ENCODE data around the gene PPP2R5C. TPM values are rescaled to one million over a fixed set of nuclear protein-coding genes. Genes with fewer than 3 reads are reported as not detected.

The PPP2R5C gene
- total and polyA plus RNA-seq, 2 of the 8 experiments (the other 6 are each of a cell fraction or from before 2014, with no cell fraction given) = 49.6 to 95.9 TPM

DNA sequence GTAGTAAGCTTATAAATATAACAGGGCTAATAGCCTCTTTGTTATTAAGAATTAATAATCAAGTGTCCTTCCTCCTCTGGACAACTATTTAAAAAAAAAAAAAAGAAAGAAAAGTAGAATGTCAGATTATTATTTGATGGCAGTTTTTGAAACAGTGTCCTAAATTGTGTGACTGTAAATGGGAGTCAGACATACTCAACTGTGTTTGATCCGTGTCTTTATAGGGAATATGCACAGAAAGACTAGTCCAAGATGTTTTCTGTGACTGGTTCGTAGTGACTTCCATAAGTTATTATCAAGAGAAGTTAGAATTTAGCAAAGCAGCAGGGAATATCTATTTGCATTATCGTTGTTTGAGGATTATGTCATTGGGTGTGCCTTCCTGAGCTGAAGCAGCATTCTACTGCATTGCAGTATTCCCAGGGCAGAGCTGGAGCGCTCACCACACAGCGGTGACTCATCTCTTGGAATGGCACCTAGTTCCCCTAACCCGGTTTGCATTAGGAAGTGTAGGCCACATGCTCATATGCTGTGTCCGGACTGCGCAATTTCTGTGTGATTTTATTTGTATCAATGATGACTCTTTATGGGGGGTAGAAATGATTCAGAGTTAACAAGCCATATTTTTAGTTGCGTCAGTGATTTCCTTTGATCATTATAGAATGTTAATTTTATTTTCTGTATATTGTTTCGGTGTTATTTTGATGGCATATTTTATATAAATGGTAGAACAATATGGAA is 210.8 kb downstream of the PPP2R5C start:
- Histone ChIP-seq H2AFZ (ENCODE audit: low read length) (no peak overlapping the region), H4K20me1 (replicated peaks in 1 of 2; ENCODE audit: control insufficient read depth in 1 of 2, insufficient read depth in 2 of 2, low read length in 2 of 2) (peaks cover 2 to 17% of the 10 kb centered on the region in 2 experiments)
- no peak for DNase-seq (ENCODE audit: low read depth in 1 of 2, low spot score in 2 of 2)

More for the DNA sequence above, 210.8 kb downstream of the PPP2R5C start:
- H3K4ac ChIP-seq (replicated peaks; ENCODE audit: insufficient read length, low read depth, low read length) = no peak overlapping the region
- peaks cover 31 to 80% of the 10 kb centered on the region in 2 experiments for H3K79me2 ChIP-seq (ENCODE audit: control insufficient read depth in 1 of 2, insufficient read depth in 2 of 2, low read length in 2 of 2)
- H3K4me1 ChIP-seq (replicated peaks in 1 of 4; ENCODE audit: control insufficient read depth in 3 of 4, insufficient read depth in 4 of 4, low read length in 3 of 4) = no peaks in the 10 kb centered on the region
- POLR2A ChIA-PET (ENCODE audit: partially characterized antibody) = interaction anchor here (1.3 kb wide), 2 partner anchors 8 to 11 kb away, joined by 3 to 5 read pairs; partner anchors contain the start of gene DYNC1H1
- no peak overlapping the region for H3K56ac ChIP-seq (replicated peaks; ENCODE audit: insufficient read length, low read depth, low read length)
- H4K8ac ChIP-seq (ENCODE audit: extremely low read depth, insufficient read depth, low read length) = no peak overlapping the region
- H3K4me2 ChIP-seq (ENCODE audit: insufficient read depth in 1 of 2, low read depth in 2 of 2, low read length in 2 of 2) = no peak overlapping the region
- H3K23ac ChIP-seq (ENCODE audit: insufficient read length) = no peak overlapping the region
- H2BK15ac ChIP-seq (ENCODE audit: low read length) = no peak overlapping the region
- H3K79me1 ChIP-seq (ENCODE audit: low read depth, low read length) = peaks cover 13% of the 10 kb centered on the region
- no peaks in the 10 kb centered on the region for H3K9me3 ChIP-seq (ENCODE audit: insufficient read depth in 2 of 2, low read depth in 1 of 2, low read length in 1 of 2)
- WGBS, 2 experiments (ENCODE audit: extremely low coverage in 1 of 2, insufficient coverage in 1 of 2, insufficient read length in 1 of 2, insufficient replicate concordance in 2 of 2, low coverage in 1 of 2, low lambda C conversion rate in 2 of 2, missing lambda C conversion rate in 1 of 2) = 88% methylated on average over 10 of the region's 10 CpGs; no CpG with 5 or more reads in 1 of the 2 experiments
- no peaks in the 10 kb centered on the region for H3K23me2 ChIP-seq (ENCODE audit: low read depth, low read length)
- H3K36me3 ChIP-seq (ENCODE audit: control insufficient read depth in 2 of 4, insufficient read depth in 4 of 4, low read length in 3 of 4) = peaks cover 0 to 18% (median 4%) of the 10 kb centered on the region in 4 experiments; a peak in 3 of 8 replicates
- CTCF ChIA-PET (ENCODE audit: partially characterized antibody) = interaction anchor here (0.7 to 4.0 kb wide), 3 partner anchors 11 to 124 kb away, joined by 3 to 23 read pairs (median 5); no protein-coding TSS in a partner anchor
- H2BK12ac ChIP-seq (ENCODE audit: low read depth, low read length) = no peak overlapping the region
- no peak overlapping the region for H3K14ac ChIP-seq (ENCODE audit: insufficient read length)
- H2BK120ac ChIP-seq (replicated peaks; ENCODE audit: low read depth, low read length) = no peak overlapping the region
- no peak overlapping the region; a peak in 1 of 7 replicates for H3K9ac ChIP-seq (replicated peaks in 1 of 4; ENCODE audit: extremely low read depth in 1 of 4, low read depth in 3 of 4, low read length in 3 of 4)
- H2AK5ac ChIP-seq (ENCODE audit: low read depth, low read length) = no peak overlapping the region
- H3K18ac ChIP-seq (ENCODE audit: extremely low read depth, low read length) = no peak overlapping the region
- no peak overlapping the region for H3K27ac ChIP-seq (ENCODE audit: low read depth, low read length)
- no peak overlapping the region for H2BK20ac ChIP-seq (ENCODE audit: low read length)
- no peak overlapping the region for H4K5ac ChIP-seq (ENCODE audit: insufficient read length, low read depth, low read length)
- H2BK5ac ChIP-seq (ENCODE audit: low read depth, low read length) = no peak overlapping the region
- no peak overlapping the region for H4K91ac ChIP-seq (replicated peaks; ENCODE audit: insufficient read length, low read length)
- no peak for TF ChIP-seq EGR1 (IDR thresholded peaks at IDR 0.05; ENCODE audit: borderline replicate concordance, low read depth, low read length)
- TF ChIP-seq JUND (IDR thresholded peaks at IDR 0.05; ENCODE audit: low read length) = peak; percentile 63; the same call in 1 of the 2 replicates
- H3K4me3 ChIP-seq (ENCODE audit: extremely low read depth in 1 of 4, insufficient read depth in 2 of 4, low read depth in 3 of 4, low read length in 4 of 4) = no peak overlapping the region
- no peaks in the 10 kb centered on the region for H3K27me3 ChIP-seq (replicated peaks in 1 of 4; ENCODE audit: control insufficient read depth in 3 of 4, extremely low read depth in 1 of 4, insufficient read depth in 3 of 4, low read length in 3 of 4)
- FAIRE-seq = no peak
